Measurements from ENCODE around the gene PHPT1. TPM values are rescaled to one million over a fixed set of nuclear protein-coding genes. Genes with fewer than 3 reads are reported as not detected.
"Not testable (repeated sequence)": the region's sequence is repeated elsewhere in the genome, so short reads cannot be mapped to it uniquely, and the experiment has no call there.

The PHPT1 gene
- total and polyA plus RNA-seq, 2 of the 13 experiments (the other 11 are each of a cell fraction or from before 2014, with no cell fraction given): 189 to 192 TPM

DNA sequence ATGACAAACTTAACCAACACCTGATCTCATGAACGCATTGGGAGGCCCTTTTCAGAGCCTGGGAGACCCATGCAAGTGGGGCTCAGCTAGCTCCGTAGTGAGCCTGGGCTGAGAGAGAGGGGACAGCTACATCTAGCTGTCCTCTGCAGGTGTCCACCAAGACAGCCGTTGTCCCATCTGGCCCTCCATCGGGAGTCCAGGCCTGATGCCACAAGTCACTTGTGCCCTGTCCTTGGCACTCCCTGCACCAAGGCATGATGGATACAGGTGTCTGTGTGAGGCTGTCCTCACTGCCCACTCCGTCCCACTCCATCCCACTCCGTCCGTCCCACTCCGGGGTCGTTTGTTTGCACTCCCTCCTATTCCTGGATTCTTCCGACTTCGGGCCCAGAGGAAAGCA is 19.4 kb downstream of the PHPT1 start:
- BruUV-seq (replicated peaks): no TSS peak
- H3K4me3 ChIP-seq (replicated peaks in 1 of 3; ENCODE audit: insufficient read depth in 1 of 3, low read depth in 2 of 3, low read length in 3 of 3): no peak overlapping the region
- H3K9me3 ChIP-seq (ENCODE audit: low read length): peaks cover 13% of the 10 kb centered on the region
- DNase-seq (ENCODE audit: low spot score): no peak
- ChIA-PET CTCF (ENCODE audit: low intra/inter-chr PET ratio, low total read pairs) (no interaction called here), POLR2A (no interaction called here)
- no peak for ATAC-seq
- H3K27me3 ChIP-seq (ENCODE audit: control insufficient read depth in 1 of 2, insufficient read depth in 2 of 2, low read length in 2 of 2): no peaks in the 10 kb centered on the region
- 0 out of 2 replicates have a peak, but pooled peaks cover 7% of the 10 kb centered on the region for H4K20me1 ChIP-seq (ENCODE audit: insufficient read depth, low read length)
- in situ Hi-C loops (cut with HindIII; ENCODE audit: extremely low pct_ligation_motif_present, low pct_unique_long_range_greater_than_20kb): no loop called here
- TF ChIP-seq NR2F6 (IDR thresholded peaks at IDR 0.05) (no peak), NR2F6 (CRISPR knock-in tag; IDR thresholded peaks at IDR 0.05) (no peak), ZC3H13 (CRISPR knock-in tag; IDR thresholded peaks at IDR 0.05) (peak; percentile 65)
- TF ChIP-seq, protein P1, sequence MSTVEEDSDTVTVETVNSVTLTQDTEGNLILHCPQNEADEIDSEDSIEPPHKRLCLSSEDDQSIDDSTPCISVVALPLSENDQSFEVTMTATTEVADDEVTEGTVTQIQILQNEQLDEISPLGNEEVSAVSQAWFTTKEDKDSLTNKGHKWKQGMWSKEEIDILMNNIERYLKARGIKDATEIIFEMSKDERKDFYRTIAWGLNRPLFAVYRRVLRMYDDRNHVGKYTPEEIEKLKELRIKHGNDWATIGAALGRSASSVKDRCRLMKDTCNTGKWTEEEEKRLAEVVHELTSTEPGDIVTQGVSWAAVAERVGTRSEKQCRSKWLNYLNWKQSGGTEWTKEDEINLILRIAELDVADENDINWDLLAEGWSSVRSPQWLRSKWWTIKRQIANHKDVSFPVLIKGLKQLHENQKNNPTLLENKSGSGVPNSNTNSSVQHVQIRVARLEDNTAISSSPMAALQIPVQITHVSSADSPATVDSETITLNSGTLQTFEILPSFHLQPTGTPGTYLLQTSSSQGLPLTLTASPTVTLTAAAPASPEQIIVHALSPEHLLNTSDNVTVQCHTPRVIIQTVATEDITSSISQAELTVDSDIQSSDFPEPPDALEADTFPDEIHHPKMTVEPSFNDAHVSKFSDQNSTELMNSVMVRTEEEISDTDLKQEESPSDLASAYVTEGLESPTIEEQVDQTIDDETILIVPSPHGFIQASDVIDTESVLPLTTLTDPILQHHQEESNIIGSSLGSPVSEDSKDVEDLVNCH (CRISPR knock-in tag; IDR thresholded peaks at IDR 0.05): no peak
- intact Hi-C loops (cut with micrococcal nuclease; ENCODE audit: unreplicated experiment): no loop called here
- no peak overlapping the region for H3K9ac ChIP-seq (ENCODE audit: insufficient read depth, low read depth, low read length)
- no peak overlapping the region for H3K27ac ChIP-seq (ENCODE audit: extremely low read length, insufficient read depth, low read length)
- FAIRE-seq: no peak
- no peak overlapping the region for H3K4me2 ChIP-seq (ENCODE audit: low read depth, low read length)
- H3K36me3 ChIP-seq (replicated peaks in 1 of 2; ENCODE audit: control insufficient read depth in 1 of 2, insufficient read depth in 2 of 2, low read length in 2 of 2): peaks cover 0 to 7% of the 10 kb centered on the region in 2 experiments; a peak in 3 of 5 replicates
- H2AFZ ChIP-seq (ENCODE audit: low read length): no peak overlapping the region
- H3K4me1 ChIP-seq (ENCODE audit: insufficient read depth, low read length): peaks cover 28% of the 10 kb centered on the region
- peaks cover 19% of the 10 kb centered on the region for H3K79me2 ChIP-seq (ENCODE audit: insufficient read depth, low read length)
- 75% methylated on average over 8 of the region's 11 CpGs for WGBS (ENCODE audit: low lambda C conversion rate)

DNA sequence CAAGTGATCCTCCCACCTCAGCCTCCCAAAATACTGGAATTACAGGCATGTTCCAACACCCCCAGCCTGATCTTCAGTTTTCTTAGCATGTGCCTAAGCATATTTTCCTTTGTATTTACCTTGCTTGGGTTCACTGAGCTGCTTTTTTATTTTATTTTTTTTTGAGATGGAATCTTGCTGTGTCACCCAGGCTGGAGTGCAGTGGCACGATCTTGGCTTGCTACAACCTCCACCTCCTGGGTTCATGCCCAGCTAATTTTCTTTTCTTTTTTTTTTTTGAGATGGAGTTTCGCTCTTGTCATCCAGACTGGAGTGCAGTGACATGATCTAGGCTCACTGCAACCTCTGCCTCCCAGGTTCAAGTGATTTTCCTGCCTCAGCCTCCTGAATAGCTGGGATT is 20.4 kb downstream of the PHPT1 start:
- in situ Hi-C loops (cut with HindIII; ENCODE audit: extremely low pct_ligation_motif_present, low pct_unique_long_range_greater_than_20kb); H2AFZ ChIP-seq (ENCODE audit: low read length): not testable (repeated sequence)
- WGBS (ENCODE audit: low lambda C conversion rate): 91% methylated on average over 2 of the region's 2 CpGs

More for the DNA sequence above, 20.4 kb downstream of the PHPT1 start:
- FAIRE-seq; DNase-seq (ENCODE audit: low spot score); CTCF ChIA-PET (ENCODE audit: low intra/inter-chr PET ratio, low total read pairs); H3K4me2 ChIP-seq (ENCODE audit: low read depth, low read length); H3K27me3 ChIP-seq (ENCODE audit: control insufficient read depth in 1 of 2, insufficient read depth in 2 of 2, low read length in 2 of 2); BruUV-seq (replicated peaks); H3K36me3 ChIP-seq (replicated peaks in 1 of 2; ENCODE audit: control insufficient read depth in 1 of 2, insufficient read depth in 2 of 2, low read length in 2 of 2); H3K9ac ChIP-seq (ENCODE audit: insufficient read depth, low read depth, low read length); H3K27ac ChIP-seq (ENCODE audit: extremely low read length, insufficient read depth, low read length); ATAC-seq; H3K4me3 ChIP-seq (replicated peaks in 1 of 3; ENCODE audit: insufficient read depth in 1 of 3, low read depth in 2 of 3, low read length in 3 of 3); H4K20me1 ChIP-seq (ENCODE audit: insufficient read depth, low read length); intact Hi-C loops (cut with micrococcal nuclease; ENCODE audit: unreplicated experiment): not testable (repeated sequence)
- POLR2A ChIA-PET: interaction anchor here (1.1 to 2.1 kb wide), 3 partner anchors 8 to 12 kb away, joined by 4 to 5 read pairs (median 5); no protein-coding TSS in a partner anchor
- Histone ChIP-seq H3K9me3 (ENCODE audit: low read length) (peaks cover 13% of the 10 kb centered on the region), H3K4me1 (ENCODE audit: insufficient read depth, low read length) (peaks cover 20% of the 10 kb centered on the region), H3K79me2 (ENCODE audit: insufficient read depth, low read length) (peaks cover 11% of the 10 kb centered on the region)

Measured in HepG2 (cell line).